Measurements from ENCODE around the gene LRRC37A.
"Not testable (repeated sequence)": the region's sequence is repeated elsewhere in the genome, so short reads cannot be mapped to it uniquely, and the experiment has no call there.

DNA sequence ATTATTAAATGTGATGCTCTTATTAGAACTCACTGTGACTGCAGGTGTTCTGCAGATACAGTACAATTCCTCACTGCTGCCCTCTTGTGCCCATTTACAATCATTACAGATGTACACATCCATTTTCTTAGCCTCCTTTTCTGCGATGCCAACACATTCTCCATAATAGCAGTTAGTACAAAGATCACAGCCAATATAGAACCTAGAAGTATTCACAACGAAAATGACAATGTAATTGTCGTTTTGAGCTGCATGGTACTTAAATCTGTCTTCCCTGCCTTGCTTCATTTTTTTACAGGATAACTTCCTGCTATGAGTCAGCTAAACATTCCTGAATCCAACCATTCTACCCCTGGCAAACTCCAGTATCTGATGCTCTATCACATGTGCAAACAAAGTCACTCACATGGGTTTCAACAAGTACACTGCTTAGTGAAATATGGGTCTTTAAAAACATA, 8.1 kb upstream of the LRRC37A start:
- not testable (repeated sequence) for TF ChIP-seq POLR2A (IDR thresholded peaks at IDR 0.05; ENCODE audit: low read length); GATA1 (IDR thresholded peaks at IDR 0.05; ENCODE audit: low read depth, low read length)
